AML-193 (cell line): ENCODE measurements around the gene CISH.

Experiments used
- DNase-seq, 2 experiments: peaks; one replicate each; lab custom pipeline; 2025; lab: John Stamatoyannopoulos, UW

CISH gene

GRCh38 chr3:50571486-50571885 lies 40.1 kb downstream of the CISH start:
- DNase-seq: no peak

DNA sequence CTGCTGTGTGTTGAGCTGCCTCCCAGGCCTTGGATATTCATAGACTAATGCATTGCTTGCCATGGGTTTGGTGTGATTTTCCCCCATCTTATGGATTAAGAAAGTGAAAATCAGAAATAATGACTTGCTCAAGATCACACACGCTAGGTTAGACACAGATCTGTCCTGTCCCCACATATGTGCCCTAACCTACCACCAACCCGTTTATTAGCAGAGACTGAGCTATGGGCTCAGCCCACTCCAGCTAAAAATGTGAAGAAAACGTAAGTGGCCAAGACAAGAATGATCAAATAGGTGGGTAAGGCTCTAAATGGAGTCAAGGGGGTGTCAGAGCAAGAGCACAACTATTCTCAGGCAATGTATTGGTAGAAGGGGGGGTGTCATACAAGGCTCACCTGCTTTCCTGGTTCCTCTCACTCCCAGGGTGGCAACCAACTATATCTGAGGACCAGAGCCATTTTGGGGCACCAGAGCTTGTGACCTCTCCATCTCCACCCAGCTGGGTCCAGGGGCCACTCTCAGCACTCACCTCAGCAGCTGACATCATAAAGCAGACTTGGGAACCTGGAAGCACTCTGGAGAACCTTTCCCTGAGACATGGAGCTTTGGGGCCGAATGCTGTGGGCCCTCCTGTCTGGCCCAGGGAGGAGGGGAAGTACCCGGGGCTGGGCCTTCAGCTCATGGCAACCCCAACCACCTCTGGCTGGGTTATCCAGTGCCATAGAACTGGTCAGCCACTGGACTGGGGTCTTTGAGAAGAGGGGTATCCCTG lies 40.9 kb downstream of the CISH start:
- DNase-seq: no peak

GRCh38 chr3:50568947-50569749 lies 42.4 kb downstream of the CISH start, which contains the start of gene HEMK1:
TSS of gene HEMK1 (plus strand) at chr3:50569522. CDS start at chr3:50571105, 1,583 bp downstream.
- peak; percentile 90 to 91 for DNase-seq

DNA sequence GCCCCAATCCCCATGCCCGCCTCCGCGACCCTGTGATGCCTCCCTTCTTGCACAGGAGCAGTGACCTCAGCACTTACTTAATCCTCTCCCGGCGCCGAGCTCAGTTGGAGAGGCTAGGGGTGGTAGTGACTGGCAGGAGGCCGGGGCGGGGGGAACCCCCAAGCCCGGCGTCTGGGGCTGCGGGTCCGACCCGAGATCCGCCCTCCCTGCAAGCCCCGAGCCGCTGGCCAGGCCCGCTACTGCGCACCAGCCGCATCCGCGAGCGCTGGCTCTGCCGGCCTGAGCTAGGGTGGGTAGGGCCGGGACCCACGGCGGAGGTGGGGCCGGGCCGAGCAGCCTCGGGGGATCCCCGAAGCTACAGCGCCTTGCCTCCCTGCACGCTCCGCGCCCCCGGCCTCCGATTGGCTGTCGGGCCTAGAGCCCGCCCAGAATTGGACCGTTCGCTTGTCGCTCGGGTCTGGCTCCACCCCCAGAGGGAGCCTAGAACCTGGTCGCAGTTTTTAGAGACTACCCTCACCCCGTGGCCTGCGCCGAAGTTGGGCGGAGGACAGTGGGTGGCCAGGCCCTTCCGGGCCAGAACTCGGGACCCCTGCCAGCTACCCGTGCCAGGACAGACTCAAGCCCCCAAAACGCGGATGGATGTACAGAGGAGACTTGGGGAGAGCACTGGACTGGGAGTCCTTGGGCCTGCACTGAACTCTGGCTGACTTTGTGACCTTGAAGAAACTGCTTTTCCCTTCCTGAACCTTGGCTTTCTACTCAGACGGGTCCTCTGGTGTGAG lies 44.0 kb downstream of the CISH start, which contains the start of gene C3orf18:
TSS of gene C3orf18 (minus strand) at position 362 of the 782 bp plus-strand sequence. CDS start 2,048 bp downstream, outside the sequence.
- DNase-seq: peak; percentile 95 to 97

- DNase-seq: no peak
These were observed 44.6 kb downstream of the CISH start for GRCh38 chr3:50567011-50567385.

DNA sequence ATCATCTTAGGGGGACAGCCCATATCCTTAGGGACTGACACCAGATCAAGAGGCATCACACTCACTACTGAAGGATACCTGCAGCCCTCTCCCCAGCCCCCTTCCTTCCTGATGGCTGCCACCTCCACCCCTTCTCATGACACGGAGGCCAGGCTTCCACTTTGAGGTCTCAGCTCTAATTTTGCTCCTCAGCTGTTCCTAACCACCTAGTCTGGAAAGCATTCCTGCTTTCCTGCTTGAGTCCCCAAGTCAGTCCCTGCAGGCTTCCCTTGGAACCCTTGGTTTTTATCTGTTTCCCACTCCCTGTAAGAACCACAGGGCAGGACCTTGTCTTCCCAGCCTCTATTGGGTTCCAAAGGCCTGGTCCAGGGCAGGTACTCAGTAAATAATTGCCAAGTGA lies 47.3 kb downstream of the CISH start:
- DNase-seq: no peak

GRCh38 chr3:50563867-50564266 lies 47.7 kb downstream of the CISH start:
- DNase-seq: no peak

DNA sequence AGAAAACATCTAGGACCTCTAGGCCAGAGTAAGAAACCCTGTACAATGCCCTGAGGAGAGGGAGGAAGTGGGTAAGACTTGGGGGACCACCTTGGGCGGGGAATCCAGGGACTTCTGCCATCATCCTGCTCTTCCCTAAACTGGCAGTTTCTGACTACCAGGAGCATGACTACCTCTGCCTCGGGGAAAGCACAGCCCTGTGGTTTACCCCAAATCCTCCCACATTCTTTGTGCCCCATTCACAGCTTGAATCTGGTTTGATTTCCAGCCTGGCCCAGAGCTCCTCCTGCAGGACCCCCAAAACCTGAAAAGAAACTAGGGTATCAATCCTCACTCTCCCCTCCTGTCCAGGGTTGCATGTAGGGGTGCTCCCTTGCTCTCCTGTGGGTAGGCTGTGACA lies 48.7 kb downstream of the CISH start:
- DNase-seq: no peak

- DNase-seq: no peak
These were observed 51.9 kb downstream of the CISH start for GRCh38 chr3:50559702-50560101.

DNA sequence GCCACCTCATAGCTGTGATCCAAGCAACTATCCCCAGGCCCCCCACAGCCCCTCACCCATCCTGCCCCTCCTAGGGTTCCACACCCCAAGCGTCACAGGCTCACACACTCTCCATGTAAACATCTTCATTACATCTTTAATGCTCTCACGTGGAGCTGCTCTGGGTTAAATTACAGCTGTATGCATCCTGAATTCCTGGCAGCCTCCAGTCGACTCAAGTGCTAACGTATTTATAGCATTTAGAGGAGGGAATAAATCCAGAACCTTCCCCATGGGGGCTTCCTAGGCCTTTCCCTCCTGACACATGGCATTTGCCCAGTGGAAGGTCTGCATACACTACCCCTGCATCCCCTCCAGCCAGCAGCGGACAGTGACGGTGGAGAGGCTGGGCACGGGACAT lies 53.7 kb downstream of the CISH start:
- DNase-seq: no peak

DNA sequence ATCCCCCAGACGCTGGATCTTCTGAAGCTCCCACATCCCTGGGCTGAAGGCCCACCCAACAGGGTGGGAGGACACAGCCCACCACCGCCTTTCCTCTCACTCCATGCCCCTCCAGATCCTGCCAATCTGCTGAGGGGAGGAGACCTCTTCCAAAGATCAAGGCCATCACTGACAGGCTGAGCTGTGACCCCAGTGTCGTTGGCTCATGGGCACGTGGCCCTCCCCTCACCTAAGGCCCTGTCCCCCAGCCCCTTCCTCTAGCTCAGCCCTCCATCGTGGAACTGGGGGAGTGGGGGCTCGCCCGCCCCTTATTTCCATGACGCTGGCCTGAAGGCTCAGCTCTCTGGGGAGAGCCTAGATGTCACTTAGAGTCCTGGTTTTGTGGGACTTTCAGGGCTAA lies 54.5 kb downstream of the CISH start:
- no peak for DNase-seq
